Measurements from ENCODE around the gene NOSTRIN.
"Not testable (repeated sequence)": the region's sequence is repeated elsewhere in the genome, so short reads cannot be mapped to it uniquely, and the experiment has no call there.

The NOSTRIN gene

DNA sequence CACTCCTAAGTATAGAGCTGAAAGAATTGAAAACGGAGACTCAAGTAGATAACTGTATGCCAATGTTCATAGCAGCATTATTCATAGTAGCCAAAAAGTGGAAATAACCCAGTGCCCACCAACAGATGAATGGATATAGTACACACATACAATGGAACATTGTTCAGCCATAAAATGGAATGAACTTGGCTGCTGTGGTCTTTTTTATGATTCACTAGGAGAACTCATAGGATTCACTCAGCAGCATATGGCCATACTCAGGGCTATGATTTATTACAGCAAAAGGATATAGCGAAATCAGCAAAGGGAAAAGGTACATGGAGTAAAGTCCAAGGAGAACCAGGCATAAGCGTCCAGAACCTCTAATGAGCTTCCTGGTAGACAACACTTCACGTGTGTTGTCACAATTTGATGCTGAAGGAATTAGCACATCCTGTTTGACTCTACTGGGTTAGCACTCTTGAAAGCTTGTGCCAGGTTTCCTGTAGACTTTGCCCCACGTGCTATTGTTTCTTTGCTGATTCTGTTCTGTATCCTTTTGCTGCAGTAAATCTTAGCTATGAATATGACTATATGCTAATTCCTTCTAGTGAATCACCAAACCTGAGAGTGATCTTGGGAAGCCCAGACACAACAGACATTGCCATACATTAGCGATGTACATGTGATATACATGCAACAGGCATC is 72.1 kb downstream of the NOSTRIN start:
- Histone ChIP-seq H3K9me3 (no peaks in the 10 kb centered on the region), H3K27ac (no peak overlapping the region), H3K4me1 (ENCODE audit: control insufficient read depth in 1 of 2, insufficient read depth in 1 of 2, low read depth in 1 of 2, low read length in 1 of 2) (no peaks in the 10 kb centered on the region), H3K4me3 (ENCODE audit: low read depth in 1 of 2, low read length in 1 of 2) (no peak overlapping the region), H3K36me3 (peaks cover 27% of the 10 kb centered on the region), H3K27me3 (no peaks in the 10 kb centered on the region)
- TF ChIP-seq CTCF (IDR thresholded peaks at IDR 0.05), result no peak

- not testable (repeated sequence) for H3K27ac ChIP-seq; H3K9me3 ChIP-seq; H3K4me1 ChIP-seq (ENCODE audit: control insufficient read depth in 1 of 2, insufficient read depth in 1 of 2, low read depth in 1 of 2, low read length in 1 of 2); H3K27me3 ChIP-seq; H3K4me3 ChIP-seq (ENCODE audit: low read depth in 1 of 2, low read length in 1 of 2)
- peaks cover 12% of the 10 kb centered on the region for H3K36me3 ChIP-seq
Measured at GRCh38 chr2:168882163-168882562, 79.7 kb downstream of the NOSTRIN start.

DNA sequence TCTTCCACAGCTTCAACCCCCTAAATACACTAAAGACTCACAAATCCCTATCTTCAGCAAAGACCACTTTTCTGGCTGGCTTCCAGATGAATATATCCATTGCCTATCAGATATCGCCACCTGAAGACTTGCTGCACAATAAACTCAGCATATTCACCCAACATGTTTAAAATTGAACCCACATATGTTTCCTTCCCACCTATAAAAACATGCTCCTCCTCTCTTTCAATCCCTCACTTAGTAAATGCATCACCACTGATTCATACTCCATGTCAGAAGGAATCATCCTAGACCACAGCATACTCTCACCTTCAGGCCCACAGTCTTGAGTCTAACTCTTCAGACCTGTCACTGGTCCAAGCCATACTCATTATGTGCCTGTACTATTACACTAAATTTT is 82.5 kb downstream of the NOSTRIN start:
- Histone ChIP-seq H3K4me1 (ENCODE audit: control insufficient read depth in 1 of 2, insufficient read depth in 1 of 2, low read depth in 1 of 2, low read length in 1 of 2) (peaks cover 5 to 6% of the 10 kb centered on the region in 2 experiments), H3K4me3 (ENCODE audit: low read depth in 1 of 2, low read length in 1 of 2) (no peak overlapping the region), H3K27me3 (no peaks in the 10 kb centered on the region), H3K27ac (no peak overlapping the region), H3K36me3 (peaks cover 6% of the 10 kb centered on the region), H3K9me3 (no peaks in the 10 kb centered on the region)
- TF ChIP-seq CTCF (IDR thresholded peaks at IDR 0.05), result no peak

- no peak overlapping the region for H3K27ac ChIP-seq
Measured at GRCh38 chr2:168889635-168890005, 87.2 kb downstream of the NOSTRIN start.

GRCh38 chr2:168890006-168890782 is 87.8 kb downstream of the NOSTRIN start, which contains the start of gene SPC25:
TSS of gene SPC25 (minus strand) at chr2:168890430. CDS start at chr2:168889519, 911 bp downstream.
- Histone ChIP-seq H3K27me3 (peaks cover 6% of the 10 kb centered on the region), H3K4me3 (ENCODE audit: low read depth in 1 of 2, low read length in 1 of 2) (peak within 1 kb of the TSS; percentile 59 to 63), H3K36me3 (peaks cover 3% of the 10 kb centered on the region), H3K4me1 (ENCODE audit: control insufficient read depth in 1 of 2, insufficient read depth in 1 of 2, low read depth in 1 of 2, low read length in 1 of 2) (peaks cover 13 to 15% of the 10 kb centered on the region in 2 experiments), H3K9me3 (no peaks in the 10 kb centered on the region), H3K27ac (no peak within 1 kb of the TSS)
- TF ChIP-seq CTCF (IDR thresholded peaks at IDR 0.05), result peak; percentile 24

More at GRCh38 chr2:168889635-168890005, 87.2 kb downstream of the NOSTRIN start:
- H3K27me3 ChIP-seq, result peaks cover 6% of the 10 kb centered on the region
- H3K4me3 ChIP-seq (ENCODE audit: low read depth in 1 of 2, low read length in 1 of 2), result peak overlapping the region; percentile 59 to 63
- H3K4me1 ChIP-seq (ENCODE audit: control insufficient read depth in 1 of 2, insufficient read depth in 1 of 2, low read depth in 1 of 2, low read length in 1 of 2), result peaks cover 13 to 15% of the 10 kb centered on the region in 2 experiments
- H3K36me3 ChIP-seq, result peaks cover 6% of the 10 kb centered on the region
- no peak for TF ChIP-seq CTCF (IDR thresholded peaks at IDR 0.05)
- no peaks in the 10 kb centered on the region for H3K9me3 ChIP-seq

- no peak for TF ChIP-seq CTCF (IDR thresholded peaks at IDR 0.05)
- peaks cover 6% of the 10 kb centered on the region for H3K27me3 ChIP-seq
- no peak overlapping the region for H3K27ac ChIP-seq
- H3K4me1 ChIP-seq (ENCODE audit: control insufficient read depth in 1 of 2, insufficient read depth in 1 of 2, low read depth in 1 of 2, low read length in 1 of 2), result peaks cover 13 to 15% of the 10 kb centered on the region in 2 experiments
- H3K36me3 ChIP-seq, result no peaks in the 10 kb centered on the region
- no peaks in the 10 kb centered on the region for H3K9me3 ChIP-seq
- no peak overlapping the region for H3K4me3 ChIP-seq (ENCODE audit: low read depth in 1 of 2, low read length in 1 of 2)
Measured at GRCh38 chr2:168892327-168892726, 89.9 kb downstream of the NOSTRIN start.

Data from neutrophil (primary cell).